ENCODE measurements around the gene ANKRD53. TPM values are rescaled to one million over a fixed set of nuclear protein-coding genes. Genes with fewer than 3 reads are reported as not detected.

The ANKRD53 gene
- total and polyA plus RNA-seq, 12 donors: 0.14 to 1.3 (median 0.77) TPM; not detected in 1

DNA sequence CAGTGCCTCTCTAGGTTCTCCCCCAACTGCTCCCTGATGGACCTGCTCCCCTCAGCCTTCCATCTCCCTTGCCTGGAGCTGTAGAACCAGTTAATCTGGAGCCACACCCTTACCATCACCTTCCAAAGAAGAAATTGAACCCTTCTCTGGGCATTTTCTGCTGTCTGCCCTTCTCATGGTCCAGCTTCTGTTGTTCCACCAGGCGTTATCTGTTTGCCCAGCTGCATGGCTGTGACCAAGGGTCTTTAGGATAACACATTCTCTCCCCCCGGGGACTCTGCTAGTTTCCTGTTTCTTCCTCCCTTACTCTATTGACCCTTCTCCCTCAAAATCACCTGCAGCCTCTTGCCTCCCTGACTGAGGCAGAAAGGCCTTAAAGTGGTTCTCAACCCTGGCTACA lies 3.2 kb upstream of the ANKRD53 start:
- no peak overlapping the region for H3K27ac ChIP-seq
- intact Hi-C loops (cut with DNase I): no loop called here
- no peak for ATAC-seq
- 79 to 84% methylated on average over 2 of the region's 2 CpGs for WGBS, 2 donors
- TF ChIP-seq, protein P1, sequence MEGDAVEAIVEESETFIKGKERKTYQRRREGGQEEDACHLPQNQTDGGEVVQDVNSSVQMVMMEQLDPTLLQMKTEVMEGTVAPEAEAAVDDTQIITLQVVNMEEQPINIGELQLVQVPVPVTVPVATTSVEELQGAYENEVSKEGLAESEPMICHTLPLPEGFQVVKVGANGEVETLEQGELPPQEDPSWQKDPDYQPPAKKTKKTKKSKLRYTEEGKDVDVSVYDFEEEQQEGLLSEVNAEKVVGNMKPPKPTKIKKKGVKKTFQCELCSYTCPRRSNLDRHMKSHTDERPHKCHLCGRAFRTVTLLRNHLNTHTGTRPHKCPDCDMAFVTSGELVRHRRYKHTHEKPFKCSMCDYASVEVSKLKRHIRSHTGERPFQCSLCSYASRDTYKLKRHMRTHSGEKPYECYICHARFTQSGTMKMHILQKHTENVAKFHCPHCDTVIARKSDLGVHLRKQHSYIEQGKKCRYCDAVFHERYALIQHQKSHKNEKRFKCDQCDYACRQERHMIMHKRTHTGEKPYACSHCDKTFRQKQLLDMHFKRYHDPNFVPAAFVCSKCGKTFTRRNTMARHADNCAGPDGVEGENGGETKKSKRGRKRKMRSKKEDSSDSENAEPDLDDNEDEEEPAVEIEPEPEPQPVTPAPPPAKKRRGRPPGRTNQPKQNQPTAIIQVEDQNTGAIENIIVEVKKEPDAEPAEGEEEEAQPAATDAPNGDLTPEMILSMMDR (IDR thresholded peaks at IDR 0.05): no peak
- no peaks in the 10 kb centered on the region for H3K9me3 ChIP-seq
- DNase-seq: no peak
- H3K4me1 ChIP-seq: peaks cover 6 to 28% (median 21%) of the 10 kb centered on the region in 9 donors
- H3K27me3 ChIP-seq: peaks cover 0 to 29% (median 0%) of the 10 kb centered on the region in 7 donors
- H3K36me3 ChIP-seq: no peaks in the 10 kb centered on the region
- H3K4me3 ChIP-seq: no peak overlapping the region

- Histone ChIP-seq H3K4me3 (peak overlapping the region in 9 of 10 donors; percentile 42 to 76 (median 68)), H3K4me1 (peaks cover 6 to 28% (median 21%) of the 10 kb centered on the region in 9 donors), H3K27me3 (peaks cover 0 to 12% (median 0%) of the 10 kb centered on the region in 7 donors), H3K36me3 (no peaks in the 10 kb centered on the region), H3K27ac (peak overlapping the region in 9 of 10 donors; percentile 74 to 87 (median 85)), H3K9me3 (no peaks in the 10 kb centered on the region)
- TF ChIP-seq, protein P1 (IDR thresholded peaks at IDR 0.05): peak in 3 of 9 donors; percentile 3 to 21 (median 4)
- intact Hi-C loops (cut with DNase I): no loop called here
- DNase-seq (no peak), ATAC-seq (peak in 1 of 8 donors; percentile 5)
- 37 to 43% methylated on average over 14 of the region's 14 CpGs for WGBS, 2 donors
Observed at GRCh38 chr2:70977605-70978205, 725 bp upstream of the ANKRD53 start.

DNA sequence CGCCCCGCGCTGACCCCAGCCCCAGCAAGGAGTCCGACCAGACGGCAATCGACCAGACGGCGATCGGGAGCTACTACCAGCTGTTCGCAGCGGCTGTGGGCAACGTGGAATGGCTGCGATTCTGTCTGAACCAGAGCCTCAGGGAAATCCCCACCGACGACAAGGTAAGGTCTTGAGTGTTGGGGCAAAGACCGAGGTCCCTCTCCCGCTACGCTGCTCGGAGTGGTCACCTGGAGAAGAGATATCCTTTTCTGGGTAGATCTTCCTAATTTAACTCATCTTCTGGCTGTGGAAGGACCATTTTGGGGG lies 704 bp downstream of the ANKRD53 start:
- Histone ChIP-seq H3K4me1 (peaks cover 6 to 28% (median 21%) of the 10 kb centered on the region in 9 donors), H3K9me3 (no peaks in the 10 kb centered on the region), H3K36me3 (peaks cover 0 to 6% (median 0%) of the 10 kb centered on the region in 9 donors), H3K27me3 (peaks cover 0 to 12% (median 0%) of the 10 kb centered on the region in 7 donors), H3K4me3 (peak overlapping the region in 9 of 10 donors; percentile 53 to 76 (median 68)), H3K27ac (peak overlapping the region in 8 of 10 donors; percentile 55 to 69 (median 66))
- ATAC-seq: peak in 1 of 8 donors; percentile 1
- TF ChIP-seq, protein P1 (IDR thresholded peaks at IDR 0.05): no peak
- WGBS, 2 donors: 27 to 31% methylated on average over 19 of the region's 19 CpGs
- intact Hi-C loops (cut with DNase I): no loop called here
- DNase-seq: no peak

GRCh38 chr2:70979626-70980025 lies 1.2 kb downstream of the ANKRD53 start:
- no peaks in the 10 kb centered on the region for H3K9me3 ChIP-seq
- peaks cover 6 to 30% (median 22%) of the 10 kb centered on the region in 9 donors for H3K4me1 ChIP-seq
- peaks cover 0 to 12% (median 0%) of the 10 kb centered on the region in 7 donors for H3K27me3 ChIP-seq
- TF ChIP-seq, protein P1 (IDR thresholded peaks at IDR 0.05): no peak
- ATAC-seq: no peak
- WGBS, 2 donors: 93% methylated on average over 9 of the region's 9 CpGs
- DNase-seq: no peak
- H3K36me3 ChIP-seq: peaks cover 0 to 6% (median 0%) of the 10 kb centered on the region in 9 donors
- H3K4me3 ChIP-seq: no peak overlapping the region
- intact Hi-C loops (cut with DNase I): no loop called here
- peak overlapping the region in 1 of 10 donors; percentile 68 for H3K27ac ChIP-seq
